Measurements from ENCODE around the gene STXBP5. TPM values are rescaled to one million over a fixed set of nuclear protein-coding genes. Genes with fewer than 3 reads are reported as not detected.

The STXBP5 gene
- total and polyA plus RNA-seq, 2 of the 4 experiments (the other 2 are of a cell fraction), result 13.2 to 46.4 TPM

GRCh38 chr6:147190556-147190955, 13.7 kb upstream of the STXBP5 start:
- Histone ChIP-seq H3K4ac (ENCODE audit: low read depth, low read length) (no peak overlapping the region), H4K20me1 (ENCODE audit: insufficient read depth, low read length) (no peaks in the 10 kb centered on the region), H2BK20ac (ENCODE audit: low read depth, low read length) (no peak overlapping the region), H3K36me3 (ENCODE audit: control insufficient read depth, insufficient read depth, low read length) (no peaks in the 10 kb centered on the region), H2BK15ac (ENCODE audit: low read depth, low read length) (no peak overlapping the region), H3K4me3 (ENCODE audit: insufficient read depth, low read depth, low read length) (no peak overlapping the region), H4K91ac (ENCODE audit: insufficient read depth, low read depth, low read length) (no peak overlapping the region), H2AFZ (replicated peaks; ENCODE audit: low read length, poor library complexity) (no peak overlapping the region), H3K79me1 (ENCODE audit: low read depth in 1 of 2, low read length in 2 of 2) (no peaks in the 10 kb centered on the region), H2BK120ac (ENCODE audit: low read depth, low read length) (no peak overlapping the region), H3K23ac (ENCODE audit: low read depth, low read length) (no peak overlapping the region), H3K9me3 (ENCODE audit: control insufficient read depth, insufficient read depth, low read length) (no peaks in the 10 kb centered on the region), H4K5ac (ENCODE audit: low read depth, low read length) (no peak overlapping the region), H3K14ac (replicated peaks; ENCODE audit: low read depth, low read length) (no peak overlapping the region), H3K56ac (ENCODE audit: extremely low read depth, insufficient read depth, low read length) (no peak overlapping the region), H3K18ac (ENCODE audit: low read depth, low read length) (no peak overlapping the region), H3K4me2 (ENCODE audit: low read depth, low read length) (no peak overlapping the region), H3K9ac (ENCODE audit: low read depth, low read length) (no peak overlapping the region), H2AK5ac (ENCODE audit: low read depth, low read length) (no peak overlapping the region), H3K4me1 (ENCODE audit: control insufficient read depth, insufficient read depth, low read length) (peaks cover 7% of the 10 kb centered on the region), H3K9me1 (ENCODE audit: insufficient read depth, low read length) (peaks cover 9% of the 10 kb centered on the region; the same call in 1 of the 2 replicates), H2AK9ac (replicated peaks; ENCODE audit: low read depth, low read length, poor library complexity) (no peak overlapping the region), H3K27ac (ENCODE audit: insufficient read depth, low read length) (no peak overlapping the region), H2BK5ac (ENCODE audit: low read depth, low read length, poor library complexity, severe bottlenecking) (no peak overlapping the region), H3K27me3 (ENCODE audit: control insufficient read depth, insufficient read depth, low read length) (no peaks in the 10 kb centered on the region), H4K8ac (ENCODE audit: low read depth in 2 of 2, low read length in 2 of 2) (no peak overlapping the region)
- dilution Hi-C loops (cut with HindIII; ENCODE audit: low sequenced_read_pairs, unreplicated experiment), result no loop called here
- ChIA-PET CTCF (no interaction called here), POLR2A (ENCODE audit: unreplicated experiment) (no interaction called here)
- no peak for DNase-seq
- ATAC-seq (ENCODE audit: low read depth), result no peak
- intact Hi-C loops (cut with micrococcal nuclease), result no loop called here
- WGBS, 2 experiments (ENCODE audit: extremely low coverage in 2 of 2, insufficient read length in 1 of 2), result 93% methylated on average over 2 of the region's 5 CpGs; no CpG with 5 or more reads in 1 of the 2 experiments
- in situ Hi-C loops (cut with MboI; ENCODE audit: low sequenced_read_pairs), result no loop called here
- BruUV-seq (replicated peaks), result no TSS peak
- TF ChIP-seq POLR2A (IDR thresholded peaks at IDR 0.05; ENCODE audit: low read depth, low read length) (no peak), MXI1 (IDR thresholded peaks at IDR 0.05; ENCODE audit: borderline replicate concordance, low read depth, low read length) (no peak), FOS (IDR thresholded peaks at IDR 0.05; ENCODE audit: low read depth, low read length) (no peak), SMC3 (IDR thresholded peaks at IDR 0.05; ENCODE audit: low read depth, low read length) (no peak), BHLHE40 (IDR thresholded peaks at IDR 0.05; ENCODE audit: low read depth, low read length) (no peak), RCOR1 (IDR thresholded peaks at IDR 0.05; ENCODE audit: insufficient replicate concordance, low read length) (no peak), MAZ (IDR thresholded peaks at IDR 0.05; ENCODE audit: borderline replicate concordance, low read depth, low read length) (no peak), MAFK (IDR thresholded peaks at IDR 0.05; ENCODE audit: low read depth, low read length) (no peak), NFE2L2 (IDR thresholded peaks at IDR 0.05; ENCODE audit: low read depth, low read length) (no peak), RAD21 (IDR thresholded peaks at IDR 0.05; ENCODE audit: low read length) (no peak), ELK1 (IDR thresholded peaks at IDR 0.05; ENCODE audit: borderline replicate concordance, low read depth, low read length) (no peak), RFX5 (IDR thresholded peaks at IDR 0.05; ENCODE audit: low read depth, low read length) (no peak), CEBPB (IDR thresholded peaks at IDR 0.05; ENCODE audit: low read depth, low read length) (no peak), USF2 (IDR thresholded peaks at IDR 0.05; ENCODE audit: low read depth, low read length) (no peak)

Data from IMR-90 (cell line).